HG03103 (cell line): Measurements from ENCODE around the gene LHX5.
A peak's percentile ranks its signal among the peaks of the same experiment; 100 is the strongest.

ENCODE experiments used
- ATAC-seq: cut with Tn5 transposase; IDR thresholded peaks from one replicate; pipeline ENCODE4 v1.9.1; 2021; ENCODE audit warnings: low read depth; ENCODE audit not compliant: unreplicated experiment

LHX5 gene

GRCh38 chr12:113443030-113443539 is 28.6 kb downstream of the LHX5 start:
- ATAC-seq, result no peak

DNA sequence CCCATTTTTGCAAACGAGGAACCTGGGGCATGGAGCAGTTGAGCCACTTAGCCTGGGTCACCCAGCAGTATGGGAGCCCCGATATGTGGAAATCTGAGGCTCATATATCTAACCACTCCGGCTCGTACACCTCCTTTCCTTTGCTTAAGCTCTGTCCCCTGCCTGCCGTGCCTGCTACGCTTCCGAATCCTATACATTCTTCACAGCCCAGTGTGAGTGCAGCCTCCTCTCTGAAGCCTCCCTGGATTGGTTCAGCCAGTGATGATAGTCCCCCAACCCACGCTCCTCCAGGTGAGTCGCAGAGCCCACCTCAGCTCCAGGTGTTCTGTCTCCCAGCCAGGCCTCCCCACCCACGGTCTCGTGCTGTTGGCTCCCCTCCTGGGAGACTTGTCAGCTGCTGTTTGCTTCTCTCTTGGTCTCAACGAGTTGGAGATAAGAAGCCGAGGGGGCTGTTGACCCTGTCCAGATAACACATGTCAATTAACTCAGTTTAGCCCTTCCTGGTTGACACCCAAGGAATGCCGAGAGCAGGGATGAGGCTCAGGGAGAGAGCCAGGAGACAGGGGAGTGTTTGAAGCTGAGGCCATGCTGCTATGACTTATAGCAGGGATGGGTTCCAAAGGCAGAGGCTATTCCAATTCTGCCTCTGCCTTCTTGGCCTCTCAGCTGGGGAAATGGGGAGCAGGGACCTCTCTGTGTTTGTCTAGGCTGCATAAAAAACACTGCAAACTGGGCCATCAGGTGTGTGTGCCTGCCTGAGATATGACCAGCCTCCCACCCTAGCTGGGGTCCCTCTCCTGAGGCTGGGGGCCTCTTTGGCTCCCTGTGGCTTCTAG is 30.5 kb downstream of the LHX5 start:
- ATAC-seq, result no peak

- no peak for ATAC-seq
Measured at GRCh38 chr12:113440336-113440735, 31.3 kb downstream of the LHX5 start.

- no peak for ATAC-seq
Measured at GRCh38 chr12:113439606-113440030, 32.1 kb downstream of the LHX5 start.

DNA sequence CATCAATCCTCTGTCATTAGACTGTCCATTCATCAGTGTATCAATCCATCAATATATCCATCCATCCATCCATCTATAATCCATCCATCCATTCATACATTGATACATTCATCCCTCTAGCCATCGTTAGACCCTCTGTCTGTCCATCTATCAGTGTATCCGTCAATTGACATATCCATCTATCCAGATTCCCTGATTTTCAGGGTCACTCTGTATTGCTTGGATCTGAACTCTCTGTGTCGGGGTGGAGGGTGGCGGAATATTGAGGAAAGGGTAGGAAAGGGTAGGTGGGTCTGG is 32.4 kb downstream of the LHX5 start:
- no peak for ATAC-seq

DNA sequence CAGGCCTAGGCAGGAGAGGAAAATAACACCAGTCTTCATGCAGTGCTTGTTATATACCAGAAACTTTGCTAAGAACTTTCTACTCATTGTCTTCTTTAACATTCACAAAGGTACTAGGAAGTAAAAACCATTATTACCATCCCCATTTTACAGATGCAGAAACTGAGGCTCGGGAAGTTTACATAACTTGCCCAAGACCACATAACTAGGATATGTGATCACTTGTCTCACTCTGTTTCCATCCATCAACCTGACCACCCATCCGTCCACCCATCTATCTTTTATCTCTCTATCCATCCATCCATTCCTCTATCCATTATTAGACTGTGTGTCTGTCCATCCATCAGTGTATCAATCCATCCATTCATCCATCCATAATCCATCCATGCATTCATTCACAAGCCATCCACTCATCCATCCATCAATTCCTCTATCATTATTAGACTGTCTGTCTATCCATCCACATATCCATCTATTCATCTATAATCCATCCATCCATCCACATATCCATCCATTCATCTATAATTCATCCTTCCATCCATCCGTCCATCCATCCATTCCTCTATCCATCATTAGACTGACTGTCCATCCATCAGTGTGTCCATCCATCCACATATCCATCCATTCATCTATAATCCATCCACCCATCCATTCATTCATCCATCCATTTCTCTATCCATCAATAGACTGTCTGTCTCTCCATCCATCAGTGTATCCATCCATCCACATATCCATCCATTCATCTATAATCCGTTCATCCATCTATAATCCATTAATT is 33.0 kb downstream of the LHX5 start:
- no peak for ATAC-seq

DNA sequence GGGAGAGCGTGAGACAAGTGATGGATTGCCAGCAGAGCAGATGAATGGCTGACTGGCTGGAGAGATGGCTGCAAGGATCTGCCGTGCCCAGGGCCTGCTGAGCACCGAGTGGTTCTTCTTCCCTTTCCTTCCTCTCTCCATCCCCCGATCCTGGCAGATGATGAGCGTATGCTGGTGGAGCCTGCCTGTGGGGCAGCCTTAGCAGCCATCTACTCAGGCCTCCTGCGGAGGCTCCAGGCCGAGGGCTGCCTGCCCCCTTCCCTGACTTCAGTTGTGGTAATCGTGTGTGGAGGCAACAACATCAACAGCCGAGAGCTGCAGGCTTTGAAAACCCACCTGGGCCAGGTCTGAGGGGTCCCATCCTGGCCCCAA is 34.0 kb downstream of the LHX5 start:
- no peak for ATAC-seq

GRCh38 chr12:113436993-113437728 is 34.5 kb downstream of the LHX5 start:
- no peak for ATAC-seq

DNA sequence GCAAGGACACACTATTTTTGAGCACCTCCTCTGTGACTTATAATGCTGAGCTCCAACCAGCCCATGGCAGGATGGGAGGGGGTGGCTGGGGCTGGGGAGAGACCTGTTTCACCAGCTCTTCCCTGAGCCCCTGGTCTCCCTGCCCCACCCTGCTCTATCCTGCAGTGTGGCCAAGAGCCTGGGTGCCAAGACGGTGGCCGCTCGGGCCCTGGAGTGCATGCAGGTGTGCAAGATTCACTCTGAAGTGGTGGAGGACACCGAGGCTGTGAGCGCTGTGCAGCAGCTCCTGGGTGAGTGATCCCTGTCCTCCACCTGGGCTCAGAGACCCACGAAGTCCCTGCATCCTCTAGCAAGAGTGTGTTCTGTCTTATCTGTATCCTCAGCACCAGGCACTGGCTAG is 35.1 kb downstream of the LHX5 start:
- ATAC-seq, result no peak

DNA sequence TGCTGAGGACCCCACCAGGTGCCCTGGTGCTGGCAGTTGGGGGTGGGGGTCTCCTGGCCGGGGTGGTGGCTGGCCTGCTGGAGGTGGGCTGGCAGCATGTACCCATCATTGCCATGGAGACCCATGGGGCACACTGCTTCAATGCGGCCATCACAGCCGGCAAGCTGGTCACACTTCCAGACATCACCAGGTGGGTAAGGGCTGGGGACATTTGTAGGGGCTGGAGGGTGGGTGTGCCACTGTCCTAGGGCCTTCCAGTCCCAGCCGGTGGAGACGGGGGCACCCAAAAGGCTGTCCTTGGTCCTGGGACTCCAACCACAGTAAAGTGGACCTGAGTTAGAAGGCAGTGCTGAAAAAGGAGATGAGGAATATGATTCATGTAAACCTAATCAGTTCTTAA is 36.3 kb downstream of the LHX5 start:
- no peak for ATAC-seq

DNA sequence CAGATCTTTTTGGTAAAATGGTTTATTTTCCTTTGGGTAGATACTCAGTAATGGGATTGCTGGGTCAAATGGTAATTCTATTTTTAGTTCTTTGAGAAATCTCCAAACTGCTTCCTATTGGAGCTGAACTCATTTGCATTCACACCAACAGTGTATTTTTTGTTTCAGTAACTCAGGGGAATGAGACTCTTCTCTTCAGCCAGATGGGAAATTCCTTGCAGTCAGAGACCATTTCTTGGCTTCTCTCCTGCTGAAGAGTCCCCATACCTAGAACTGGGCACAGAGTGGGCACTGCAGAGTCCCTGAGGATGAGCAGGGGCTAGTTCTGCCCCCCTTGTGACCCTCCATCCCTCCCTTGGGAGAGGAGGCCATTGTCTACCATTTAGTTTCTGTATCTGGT is 38.7 kb downstream of the LHX5 start:
- ATAC-seq, result no peak

DNA sequence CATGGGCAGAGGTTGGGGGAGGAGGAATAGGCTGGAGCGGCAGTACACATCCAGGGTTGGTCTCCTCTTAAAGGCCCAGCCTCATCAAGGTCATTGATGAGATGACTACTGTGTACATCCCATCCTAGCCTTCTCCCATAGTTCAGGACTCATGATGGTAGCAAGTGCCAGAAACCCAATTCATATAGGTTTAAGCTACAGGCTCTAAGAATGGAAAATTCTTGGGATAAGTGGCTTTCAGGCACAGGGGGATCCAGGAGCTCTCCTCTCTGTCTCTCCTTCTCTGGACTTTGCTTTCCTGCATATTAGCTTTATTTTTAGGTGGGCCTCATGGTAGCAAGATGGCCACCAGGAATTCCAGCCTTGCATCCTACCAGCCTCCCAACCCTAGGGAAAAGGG is 43.2 kb downstream of the LHX5 start:
- ATAC-seq, result no peak

DNA sequence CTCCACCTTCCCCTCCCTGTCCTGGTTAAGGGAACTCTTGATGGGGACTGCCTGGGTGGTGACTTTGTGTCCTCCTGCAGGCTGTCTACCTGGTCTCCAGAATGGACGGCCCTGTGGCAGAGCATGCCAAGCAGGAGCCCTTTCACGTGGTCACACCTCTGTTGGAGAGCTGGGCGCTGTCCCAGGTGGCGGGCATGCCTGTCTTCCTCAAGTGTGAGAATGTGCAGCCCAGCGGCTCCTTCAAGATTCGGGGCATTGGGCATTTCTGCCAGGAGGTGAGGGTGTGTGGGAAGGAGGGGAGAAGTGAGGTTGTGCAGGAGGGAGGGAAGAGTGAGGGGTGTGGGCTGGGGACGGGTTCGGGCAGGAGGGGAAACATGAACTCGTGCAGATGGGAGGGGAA is 43.8 kb downstream of the LHX5 start:
- ATAC-seq, result no peak

DNA sequence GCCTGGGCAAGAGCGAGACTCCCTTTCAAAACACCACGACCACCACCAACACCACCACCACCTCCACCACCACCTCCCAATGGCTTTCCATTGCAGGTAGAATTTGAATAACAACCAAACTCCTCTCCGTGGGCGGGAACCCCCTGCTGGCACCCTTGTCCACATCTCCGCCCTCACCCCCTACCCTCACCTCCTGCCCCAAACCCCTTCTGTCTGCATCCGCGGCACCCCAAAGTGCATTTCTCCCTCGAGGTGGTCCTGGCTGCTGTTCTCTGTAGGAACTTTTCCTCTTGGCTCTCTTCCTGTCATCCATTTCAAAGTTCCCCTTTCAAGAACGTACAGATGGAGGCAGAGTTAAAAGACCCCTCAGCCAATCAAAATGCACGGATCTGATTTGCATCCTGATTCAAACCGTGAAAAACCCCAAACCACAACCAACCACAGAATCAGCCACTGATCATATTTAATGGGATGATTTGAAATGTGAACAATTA is 45.7 kb downstream of the LHX5 start:
- ATAC-seq, result no peak

DNA sequence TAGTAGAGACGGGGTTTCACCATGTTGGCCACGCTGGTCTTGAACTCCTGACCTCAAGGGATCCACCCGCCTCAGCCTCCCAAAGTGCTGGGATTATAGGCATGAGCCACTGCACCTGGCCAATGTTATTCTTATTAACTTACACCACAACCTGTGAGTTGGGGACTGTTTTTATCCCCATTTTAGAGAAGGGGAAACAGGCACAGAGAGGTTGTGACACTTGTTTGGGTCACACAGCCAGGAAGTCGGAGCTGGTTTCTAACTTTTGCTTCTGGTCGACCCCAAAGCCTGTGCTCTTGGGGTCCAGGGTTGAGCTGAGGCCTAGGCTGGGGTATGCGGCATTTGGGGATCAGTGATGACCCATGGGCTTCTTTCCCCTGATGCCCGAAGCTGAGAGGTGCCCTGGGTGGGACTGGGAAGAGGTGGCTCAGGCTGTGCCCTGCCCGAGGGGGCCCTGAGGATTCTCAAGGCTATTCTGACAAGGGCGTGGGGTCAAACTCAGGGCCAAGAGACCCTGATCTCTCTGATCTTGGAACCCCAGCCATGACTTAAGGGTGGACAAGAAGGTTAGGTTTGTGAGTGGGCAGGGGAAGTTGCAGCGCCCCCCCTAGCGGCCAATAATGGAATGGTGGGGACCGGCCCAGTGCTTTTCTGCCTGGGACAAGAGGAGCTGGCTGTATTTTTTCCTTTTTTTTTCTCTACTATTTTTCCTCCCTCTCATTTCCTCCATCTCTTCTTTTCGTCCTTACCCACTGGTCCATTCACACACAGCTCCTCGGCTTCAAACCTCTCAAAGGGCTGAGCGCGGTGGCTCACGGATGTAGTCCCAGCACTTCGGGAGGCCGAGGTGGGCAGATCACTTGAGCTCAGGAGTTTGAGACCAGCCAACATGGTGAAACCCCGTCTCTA is 46.5 kb downstream of the LHX5 start:
- ATAC-seq, result no peak

GRCh38 chr12:113424456-113424855 is 47.2 kb downstream of the LHX5 start:
- no peak for ATAC-seq

- no peak for ATAC-seq
Measured at GRCh38 chr12:113422886-113423669, 48.6 kb downstream of the LHX5 start.

- peak; percentile 80 for ATAC-seq
Measured at GRCh38 chr12:113422030-113422885, 49.4 kb downstream of the LHX5 start, which contains the start of gene SDSL. Gene SDSL, plus strand, starts transcription at chr12:113422380. Its CDS starts 5,603 bp downstream, at chr12:113427983.
